KMS-11 (cell line): ENCODE measurements around the gene PYHIN1.
A peak's percentile ranks its signal among the peaks of the same experiment; 100 is the strongest.

ENCODE experiments used
- H2AFZ ChIP-seq: fragments of 200-600 bp; sonication (generic); 2 replicates; pipeline ENCODE4 v1.6.1; 2016; ENCODE audit warnings: antibody characterized with exemption, mixed run types, low read depth
- H3K27ac ChIP-seq: fragments of 200-600 bp; sonication (generic); 2 replicates; pipeline ENCODE4 v1.6.1; 2016; ENCODE audit warnings: mild to moderate bottlenecking, mixed run types
- H3K27me3 ChIP-seq: fragments of 200-600 bp; sonication (generic); 2 replicates; pipeline ENCODE4 v1.6.1; 2017; ENCODE audit warnings: mild to moderate bottlenecking, low read depth, mixed run types, moderate library complexity; ENCODE audit not compliant: insufficient read depth
- H3K36me3 ChIP-seq: fragments of 200-600 bp; sonication (generic); 2 replicates; pipeline ENCODE4 v1.6.1; 2017; ENCODE audit warnings: mild to moderate bottlenecking, mixed run types; ENCODE audit not compliant: insufficient read depth
- H3K4me1 ChIP-seq: fragments of 200-600 bp; sonication (generic); 2 replicates; pipeline ENCODE4 v1.6.1; 2016; ENCODE audit warnings: mild to moderate bottlenecking, low read depth, mixed run types; ENCODE audit not compliant: poor library complexity, severe bottlenecking
- H3K4me2 ChIP-seq: fragments of 200-600 bp; sonication (generic); 2 replicates; pipeline ENCODE4 v1.7.0; 2016; ENCODE audit warnings: mild to moderate bottlenecking, mixed run types
- H3K4me3 ChIP-seq: fragments of 200-600 bp; sonication (generic); IDR thresholded peaks from 2 replicates; pipeline ENCODE4 v1.6.1; 2017; ENCODE audit warnings: low read depth, low read length, mixed read lengths; ENCODE audit not compliant: insufficient read depth
- H3K79me2 ChIP-seq: fragments of 200-600 bp; sonication (generic); 2 replicates; pipeline ENCODE4 v1.6.1; 2016; ENCODE audit warnings: low read depth, mixed run types; ENCODE audit not compliant: insufficient read depth
- H3K9ac ChIP-seq: fragments of 200-600 bp; sonication (generic); 2 replicates; pipeline ENCODE4 v1.6.1; 2016; ENCODE audit warnings: mild to moderate bottlenecking, mixed run types
- H4K20me1 ChIP-seq: fragments of 200-600 bp; sonication (generic); 2 replicates; pipeline ENCODE4 v1.6.1; 2016; ENCODE audit warnings: mild to moderate bottlenecking, mixed run types; ENCODE audit not compliant: insufficient read depth
- TF ChIP-seq, protein P1 (sequence below): fragments of 200-600 bp; sonication (generic); conservative IDR thresholded peaks from 2 replicates; pipeline ENCODE4 v1.6.1; 2017; ENCODE audit warnings: low read depth, mild to moderate bottlenecking, antibody characterized with exemption, low read length, moderate library complexity, mixed read lengths

Gene PYHIN1

DNA sequence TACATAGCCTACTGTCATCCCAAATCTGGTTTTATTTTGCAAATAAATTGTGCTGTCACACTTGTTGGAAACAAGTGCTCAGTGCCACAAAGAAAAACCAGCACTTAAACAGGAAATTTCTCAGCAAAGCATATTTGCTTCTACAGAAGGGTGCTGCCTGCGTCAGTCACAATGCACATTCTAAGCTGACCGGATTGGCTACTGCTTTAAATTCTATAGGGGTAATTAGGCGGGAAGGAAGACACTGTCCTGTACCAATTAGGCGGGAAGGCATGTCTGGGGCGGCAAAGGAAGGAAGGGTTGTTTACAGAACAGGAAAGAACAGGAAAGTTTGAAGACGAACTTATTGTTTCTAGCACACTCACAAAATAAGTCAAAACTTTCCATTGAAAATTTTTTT, 81.1 kb downstream of the PYHIN1 start:
- Histone ChIP-seq H3K4me2 (peak overlapping the region; percentile 82), H3K4me3 (no peak overlapping the region), H2AFZ (no peak overlapping the region), H3K36me3 (peaks cover 6% of the 10 kb centered on the region; the same call in 1 of the 2 replicates), H3K27ac (no peak overlapping the region), H4K20me1 (no peaks in the 10 kb centered on the region), H3K4me1 (peaks cover 41% of the 10 kb centered on the region), H3K79me2 (peaks cover 26% of the 10 kb centered on the region), H3K9ac (no peak overlapping the region), H3K27me3 (no peaks in the 10 kb centered on the region; the same call in 1 of the 2 replicates)
- TF ChIP-seq, protein P1, sequence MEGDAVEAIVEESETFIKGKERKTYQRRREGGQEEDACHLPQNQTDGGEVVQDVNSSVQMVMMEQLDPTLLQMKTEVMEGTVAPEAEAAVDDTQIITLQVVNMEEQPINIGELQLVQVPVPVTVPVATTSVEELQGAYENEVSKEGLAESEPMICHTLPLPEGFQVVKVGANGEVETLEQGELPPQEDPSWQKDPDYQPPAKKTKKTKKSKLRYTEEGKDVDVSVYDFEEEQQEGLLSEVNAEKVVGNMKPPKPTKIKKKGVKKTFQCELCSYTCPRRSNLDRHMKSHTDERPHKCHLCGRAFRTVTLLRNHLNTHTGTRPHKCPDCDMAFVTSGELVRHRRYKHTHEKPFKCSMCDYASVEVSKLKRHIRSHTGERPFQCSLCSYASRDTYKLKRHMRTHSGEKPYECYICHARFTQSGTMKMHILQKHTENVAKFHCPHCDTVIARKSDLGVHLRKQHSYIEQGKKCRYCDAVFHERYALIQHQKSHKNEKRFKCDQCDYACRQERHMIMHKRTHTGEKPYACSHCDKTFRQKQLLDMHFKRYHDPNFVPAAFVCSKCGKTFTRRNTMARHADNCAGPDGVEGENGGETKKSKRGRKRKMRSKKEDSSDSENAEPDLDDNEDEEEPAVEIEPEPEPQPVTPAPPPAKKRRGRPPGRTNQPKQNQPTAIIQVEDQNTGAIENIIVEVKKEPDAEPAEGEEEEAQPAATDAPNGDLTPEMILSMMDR: no peak

DNA sequence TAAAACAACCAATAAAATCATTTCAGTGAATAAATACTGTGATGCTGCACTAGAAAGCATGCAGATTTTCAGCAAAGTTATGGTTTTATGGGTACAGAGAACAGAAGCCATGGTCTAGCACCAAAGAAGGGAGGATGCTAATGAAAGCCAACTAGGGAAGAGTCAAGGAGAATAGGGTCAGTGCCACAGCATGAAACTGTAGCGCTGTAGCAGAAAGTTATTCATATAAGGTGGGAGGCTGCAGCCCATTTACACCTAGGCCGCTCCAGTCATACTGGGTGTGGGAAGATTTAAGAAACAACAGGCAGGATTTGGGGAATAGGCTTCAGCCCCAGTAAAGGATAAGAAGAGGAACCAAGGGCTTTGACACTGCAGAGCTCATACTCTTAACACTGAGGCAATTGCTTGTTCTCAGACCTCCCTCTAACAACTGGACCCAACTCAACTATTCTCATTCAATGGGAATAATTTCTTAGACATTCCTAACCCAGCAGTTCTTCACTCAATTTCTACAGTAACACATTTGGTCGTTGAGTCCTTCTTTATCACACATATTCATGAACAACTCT, 82.7 kb downstream of the PYHIN1 start:
- Histone ChIP-seq H3K9ac (no peak overlapping the region), H3K27me3 (no peaks in the 10 kb centered on the region), H3K36me3 (peaks cover 6% of the 10 kb centered on the region; the same call in 1 of the 2 replicates), H3K4me3 (no peak overlapping the region), H3K27ac (no peak overlapping the region), H3K4me1 (peaks cover 27% of the 10 kb centered on the region), H3K79me2 (peaks cover 26% of the 10 kb centered on the region), H2AFZ (no peak overlapping the region), H4K20me1 (no peaks in the 10 kb centered on the region), H3K4me2 (no peak overlapping the region)
- TF ChIP-seq, protein P1: no peak

DNA sequence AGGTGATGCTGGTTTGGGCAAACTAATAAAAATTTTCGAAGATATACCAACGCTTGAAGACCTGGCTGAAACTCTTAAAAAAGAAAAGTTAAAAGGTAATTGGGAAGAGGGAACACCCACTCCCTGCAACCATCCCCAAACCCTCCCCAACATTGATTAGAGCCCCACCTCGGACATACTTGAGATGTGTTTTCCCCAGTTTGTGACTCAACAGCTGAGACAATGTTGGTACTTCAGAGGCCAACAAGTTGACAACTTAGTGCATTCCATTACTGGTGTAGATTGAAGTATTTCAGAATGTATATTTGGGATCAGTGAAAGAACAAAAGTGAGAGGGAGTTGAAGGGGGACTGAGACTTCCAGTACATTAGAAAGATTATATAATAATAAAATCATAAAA, 83.5 kb downstream of the PYHIN1 start:
- H3K4me2 ChIP-seq: no peak overlapping the region
- H4K20me1 ChIP-seq: no peaks in the 10 kb centered on the region
- H3K27me3 ChIP-seq: no peaks in the 10 kb centered on the region
- no peak overlapping the region for H3K4me3 ChIP-seq
- no peak overlapping the region for H3K9ac ChIP-seq
- TF ChIP-seq, protein P1: no peak
- H3K27ac ChIP-seq: no peak overlapping the region
- H3K4me1 ChIP-seq: peaks cover 22% of the 10 kb centered on the region
- H2AFZ ChIP-seq: no peak overlapping the region
- H3K79me2 ChIP-seq: peaks cover 26% of the 10 kb centered on the region
- H3K36me3 ChIP-seq: peaks cover 6% of the 10 kb centered on the region; the same call in 1 of the 2 replicates

DNA sequence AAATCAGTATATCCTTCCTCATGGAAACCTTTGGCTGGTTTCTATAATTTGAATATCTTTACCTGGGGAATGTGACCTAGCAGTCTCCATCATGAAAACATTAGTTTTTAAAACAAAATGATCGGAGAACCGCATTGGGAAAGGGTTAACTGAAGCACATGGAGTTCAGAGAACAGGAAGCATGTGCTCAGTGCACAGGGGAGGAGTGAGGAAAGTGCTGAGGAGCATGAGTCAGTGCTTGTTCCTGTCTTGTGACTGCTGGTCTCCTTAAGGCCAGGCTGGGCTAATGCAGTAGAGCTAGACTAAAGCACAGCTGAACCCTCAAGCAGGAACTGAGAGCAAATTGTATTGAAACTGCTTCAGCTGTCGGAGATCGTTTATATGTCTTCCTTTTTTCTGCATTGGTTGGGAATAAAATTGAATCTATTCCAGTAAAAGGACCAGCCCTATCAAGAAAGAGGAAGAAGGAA, 84.1 kb downstream of the PYHIN1 start:
- Histone ChIP-seq H3K4me1 (peaks cover 22% of the 10 kb centered on the region), H3K36me3 (peaks cover 6% of the 10 kb centered on the region; the same call in 1 of the 2 replicates), H2AFZ (no peak overlapping the region), H3K4me3 (no peak overlapping the region), H3K27me3 (no peaks in the 10 kb centered on the region), H4K20me1 (no peaks in the 10 kb centered on the region), H3K27ac (no peak overlapping the region), H3K9ac (no peak overlapping the region), H3K4me2 (no peak overlapping the region), H3K79me2 (peaks cover 19% of the 10 kb centered on the region)
- TF ChIP-seq, protein P1: no peak
